Thoracic aorta (tissue), 2 donors: ENCODE data around the gene NKX1-2. TPM values are rescaled to one million over a fixed set of nuclear protein-coding genes. Genes with fewer than 3 reads are reported as not detected.

Experiments used
- ATAC-seq: fragments of 150-250 bp; one replicate; pipeline ENCODE4 v1.8.0; 2017; ENCODE audit warnings: low read depth; ENCODE audit not compliant: insufficient number of reproducible peaks, low FRiP score
- DNase-seq: peaks from one replicate; pipeline ENCODE4 v3.0.0-alpha.2; 2020; ENCODE audit warnings: low spot score
- H3K27ac ChIP-seq, 2 donors: fragments of 200-600 bp; sonication (generic); 1 replicate in 1 of 2; 2 replicates in 1 of 2; pipeline ENCODE4 v1.5.1; 2016; ENCODE audit warnings: mild to moderate bottlenecking in 2 of 2, moderate library complexity in 2 of 2
- H3K27me3 ChIP-seq: fragments of 200-600 bp; sonication (generic); replicated peaks from 2 replicates; pipeline ENCODE4 v1.6.0; 2016; ENCODE audit warnings: mild to moderate bottlenecking; ENCODE audit not compliant: insufficient read depth
- H3K36me3 ChIP-seq: fragments of 200-600 bp; sonication (generic); one replicate; pipeline ENCODE4 v1.5.1; 2016
- H3K4me1 ChIP-seq, 2 donors: fragments of 200-600 bp; sonication (generic); 1 replicate in 1 of 2; 2 replicates in 1 of 2; pipeline versions ENCODE4 v1.5.1 to v1.6.0; 2016; ENCODE audit warnings: low read depth in 2 of 2, mild to moderate bottlenecking in 1 of 2; ENCODE audit not compliant: control insufficient read depth in 1 of 2
- H3K4me3 ChIP-seq: fragments of 200-600 bp; sonication (generic); 2 replicates; pipeline ENCODE4 v1.5.1; 2016; ENCODE audit warnings: mild to moderate bottlenecking
- H3K9me3 ChIP-seq: fragments of 200-600 bp; sonication (generic); 2 replicates; pipeline ENCODE4 v1.5.1; 2016
- CTCF ChIP-seq: fragments of 200-600 bp; sonication (generic); IDR thresholded peaks from one replicate; pipeline ENCODE4 v1.5.1; 2019; ENCODE audit warnings: antibody characterized with exemption
- total RNA-seq, 2 donors: library from RNA; depleted of rRNA; stranded (reverse); fragments of >200 nt; gene quantifications; one replicate each; pipeline versions ENCODE4 v1.1.0 to v1.2.3, GENCODE V29; 2016

Gene NKX1-2
- total RNA-seq, 2 donors from 2014 or later = not detected

GRCh38 chr10:124469956-124470484 is 20.2 kb upstream of the NKX1-2 start:
- DNase-seq = no peak
- Histone ChIP-seq H3K4me1 (no peaks in the 10 kb centered on the region), H3K27ac (no peak overlapping the region), H3K4me3 (no peak overlapping the region), H3K9me3 (no peaks in the 10 kb centered on the region), H3K27me3 (no peaks in the 10 kb centered on the region), H3K36me3 (no peaks in the 10 kb centered on the region)
- TF ChIP-seq CTCF = no peak
- no peak for ATAC-seq

- Histone ChIP-seq H3K4me1 (no peaks in the 10 kb centered on the region), H3K36me3 (no peaks in the 10 kb centered on the region), H3K4me3 (no peak overlapping the region), H3K27ac (no peak overlapping the region), H3K27me3 (no peaks in the 10 kb centered on the region), H3K9me3 (no peaks in the 10 kb centered on the region)
- DNase-seq = no peak
- TF ChIP-seq CTCF = no peak
- no peak for ATAC-seq
Measured at GRCh38 chr10:124468624-124469023, 18.8 kb upstream of the NKX1-2 start.

- TF ChIP-seq CTCF = no peak
- Histone ChIP-seq H3K27ac (no peak overlapping the region), H3K36me3 (no peaks in the 10 kb centered on the region), H3K4me3 (no peak overlapping the region), H3K4me1 (peaks cover 0 to 3% of the 10 kb centered on the region in 2 donors), H3K27me3 (no peaks in the 10 kb centered on the region), H3K9me3 (no peaks in the 10 kb centered on the region)
- ATAC-seq (no peak), DNase-seq (no peak)
Measured at GRCh38 chr10:124467165-124467564, 17.3 kb upstream of the NKX1-2 start.

- Histone ChIP-seq H3K27me3 (no peaks in the 10 kb centered on the region), H3K4me1 (peaks cover 0 to 4% of the 10 kb centered on the region in 2 donors), H3K36me3 (no peaks in the 10 kb centered on the region), H3K9me3 (no peaks in the 10 kb centered on the region), H3K27ac (no peak overlapping the region), H3K4me3 (no peak overlapping the region)
- ATAC-seq = no peak
- TF ChIP-seq CTCF = no peak
- no peak for DNase-seq
Measured at GRCh38 chr10:124465777-124466488, 16.1 kb upstream of the NKX1-2 start.

- H3K36me3 ChIP-seq = no peaks in the 10 kb centered on the region
- no peaks in the 10 kb centered on the region for H3K9me3 ChIP-seq
- ATAC-seq (no peak), DNase-seq (no peak)
- no peak overlapping the region for H3K4me3 ChIP-seq
- no peaks in the 10 kb centered on the region for H3K27me3 ChIP-seq
- H3K27ac ChIP-seq = no peak overlapping the region
- H3K4me1 ChIP-seq = peaks cover 0 to 4% of the 10 kb centered on the region in 2 donors
- no peak for TF ChIP-seq CTCF
Measured at GRCh38 chr10:124465003-124465776, 15.4 kb upstream of the NKX1-2 start.
